Erythroblast (primary cell): ENCODE results near the gene OAS3.

Source experiments
- GATA1 ChIP-seq: IDR thresholded peaks from 2 replicates; pipeline ENCODE4 v1.6.1; 2011; ENCODE audit warnings: low read depth, mild to moderate bottlenecking, control low read depth, low read length, moderate library complexity
- POLR2A ChIP-seq: IDR thresholded peaks from 2 replicates; pipeline ENCODE4 v1.6.1; 2011; ENCODE audit warnings: mild to moderate bottlenecking, low read length

- TF ChIP-seq POLR2A (no peak), GATA1 (no peak)
Observed at GRCh38 chr12:112971248-112971647, 33.0 kb downstream of the OAS3 start.
